Fibroblast of pulmonary artery (primary cell): ENCODE data around the gene DNAJC16.

Experiments used
- DNase-seq: peaks from one replicate; pipeline ENCODE4 v3.0.0-alpha.2; 2010; ENCODE audit warnings: low read depth
- H3K4me3 ChIP-seq: replicated peaks from 2 replicates; pipeline ENCODE4 v1.5.1; 2011; ENCODE audit warnings: low read depth, mild to moderate bottlenecking, control low read depth, low read length, moderate library complexity
- TF ChIP-seq, protein P1 (sequence below): IDR thresholded peaks from 2 replicates; pipeline ENCODE4 v1.5.1; 2011; ENCODE audit warnings: mild to moderate bottlenecking, control low read depth, low read length, inconsistent platforms; ENCODE audit errors: missing control alignments

DNAJC16 gene

DNA sequence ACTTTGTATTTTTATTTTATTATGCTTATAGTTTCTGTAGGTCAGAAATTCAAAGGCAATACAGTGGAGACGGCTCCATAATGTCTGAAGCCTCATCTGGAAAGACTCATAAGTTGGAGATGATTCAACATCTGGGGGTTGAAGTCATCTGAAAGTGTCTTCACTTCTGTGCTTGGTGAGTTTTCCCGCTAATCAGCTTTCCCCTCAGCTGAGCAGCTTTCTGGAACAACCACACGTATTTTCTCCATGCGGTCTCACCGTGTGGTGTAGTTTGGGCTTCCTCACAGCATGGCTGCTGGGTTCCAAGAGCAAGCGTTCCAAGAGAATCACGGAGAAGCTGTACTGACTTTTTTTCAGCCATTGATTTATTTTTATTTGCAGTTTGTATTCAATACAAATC, 83.0 kb downstream of the DNAJC16 start:
- DNase-seq = no peak
- H3K4me3 ChIP-seq = no peak overlapping the region
- TF ChIP-seq, protein P1, sequence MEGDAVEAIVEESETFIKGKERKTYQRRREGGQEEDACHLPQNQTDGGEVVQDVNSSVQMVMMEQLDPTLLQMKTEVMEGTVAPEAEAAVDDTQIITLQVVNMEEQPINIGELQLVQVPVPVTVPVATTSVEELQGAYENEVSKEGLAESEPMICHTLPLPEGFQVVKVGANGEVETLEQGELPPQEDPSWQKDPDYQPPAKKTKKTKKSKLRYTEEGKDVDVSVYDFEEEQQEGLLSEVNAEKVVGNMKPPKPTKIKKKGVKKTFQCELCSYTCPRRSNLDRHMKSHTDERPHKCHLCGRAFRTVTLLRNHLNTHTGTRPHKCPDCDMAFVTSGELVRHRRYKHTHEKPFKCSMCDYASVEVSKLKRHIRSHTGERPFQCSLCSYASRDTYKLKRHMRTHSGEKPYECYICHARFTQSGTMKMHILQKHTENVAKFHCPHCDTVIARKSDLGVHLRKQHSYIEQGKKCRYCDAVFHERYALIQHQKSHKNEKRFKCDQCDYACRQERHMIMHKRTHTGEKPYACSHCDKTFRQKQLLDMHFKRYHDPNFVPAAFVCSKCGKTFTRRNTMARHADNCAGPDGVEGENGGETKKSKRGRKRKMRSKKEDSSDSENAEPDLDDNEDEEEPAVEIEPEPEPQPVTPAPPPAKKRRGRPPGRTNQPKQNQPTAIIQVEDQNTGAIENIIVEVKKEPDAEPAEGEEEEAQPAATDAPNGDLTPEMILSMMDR = no peak

DNA sequence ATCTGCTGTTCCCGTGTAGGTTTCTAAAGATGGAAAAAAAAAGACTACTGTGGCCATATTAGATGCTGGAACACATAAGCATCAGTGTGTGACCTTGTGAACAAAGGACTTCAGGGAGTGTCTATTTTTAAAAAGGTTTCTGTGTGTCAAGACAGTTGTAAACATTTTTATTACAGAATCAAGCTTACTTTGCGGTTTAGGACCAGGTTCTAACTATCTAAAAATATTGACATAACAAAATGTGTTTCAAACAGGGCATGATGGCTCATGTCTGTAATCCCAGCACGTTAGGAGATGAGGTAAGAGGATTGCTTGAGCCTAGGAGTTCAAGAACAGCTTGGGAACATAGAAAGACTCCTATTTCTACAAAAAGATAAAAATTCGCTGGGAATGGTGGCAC, 83.5 kb downstream of the DNAJC16 start:
- DNase-seq = no peak
- H3K4me3 ChIP-seq = no peak overlapping the region
- TF ChIP-seq, protein P1 = no peak

DNA sequence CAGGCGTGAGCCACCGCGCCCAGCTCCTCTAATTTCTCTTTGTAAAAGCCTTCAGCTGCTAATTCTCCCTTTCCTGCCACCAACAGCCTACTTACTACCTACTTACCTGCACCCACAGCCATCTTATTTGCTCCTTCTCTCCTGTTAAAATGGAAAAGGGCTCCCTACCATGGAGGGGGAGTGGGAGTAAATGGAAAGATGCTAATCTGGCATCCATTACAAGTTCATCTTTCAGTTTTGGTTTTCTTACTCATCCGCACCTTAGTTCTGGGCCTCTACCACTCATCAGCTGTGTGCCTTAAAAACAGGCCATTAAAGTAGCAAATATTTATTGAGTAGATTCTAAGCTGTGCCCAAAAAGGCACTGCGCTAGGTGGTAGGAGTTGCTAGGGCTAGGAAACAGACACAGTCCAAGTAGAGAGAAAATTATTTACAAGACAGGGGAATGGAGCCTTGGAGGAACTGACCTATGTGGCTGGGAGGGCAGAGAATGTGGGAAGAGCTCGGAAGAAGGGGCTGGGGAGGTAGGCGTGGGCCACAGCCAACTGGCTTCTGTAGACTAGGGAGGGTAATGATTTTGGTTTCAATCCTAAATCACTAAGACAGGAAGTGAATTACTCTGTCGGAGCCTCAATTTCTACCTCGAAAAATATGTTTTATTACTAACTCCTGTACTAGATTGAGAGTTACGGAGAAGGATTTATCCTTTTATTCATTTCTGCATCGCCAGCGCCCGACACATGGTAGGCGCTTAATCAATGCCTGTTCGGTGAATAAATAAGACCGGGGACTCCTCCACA, 89.9 kb downstream of the DNAJC16 start:
- H3K4me3 ChIP-seq = peak overlapping the region; percentile 68
- no peak for DNase-seq

DNA sequence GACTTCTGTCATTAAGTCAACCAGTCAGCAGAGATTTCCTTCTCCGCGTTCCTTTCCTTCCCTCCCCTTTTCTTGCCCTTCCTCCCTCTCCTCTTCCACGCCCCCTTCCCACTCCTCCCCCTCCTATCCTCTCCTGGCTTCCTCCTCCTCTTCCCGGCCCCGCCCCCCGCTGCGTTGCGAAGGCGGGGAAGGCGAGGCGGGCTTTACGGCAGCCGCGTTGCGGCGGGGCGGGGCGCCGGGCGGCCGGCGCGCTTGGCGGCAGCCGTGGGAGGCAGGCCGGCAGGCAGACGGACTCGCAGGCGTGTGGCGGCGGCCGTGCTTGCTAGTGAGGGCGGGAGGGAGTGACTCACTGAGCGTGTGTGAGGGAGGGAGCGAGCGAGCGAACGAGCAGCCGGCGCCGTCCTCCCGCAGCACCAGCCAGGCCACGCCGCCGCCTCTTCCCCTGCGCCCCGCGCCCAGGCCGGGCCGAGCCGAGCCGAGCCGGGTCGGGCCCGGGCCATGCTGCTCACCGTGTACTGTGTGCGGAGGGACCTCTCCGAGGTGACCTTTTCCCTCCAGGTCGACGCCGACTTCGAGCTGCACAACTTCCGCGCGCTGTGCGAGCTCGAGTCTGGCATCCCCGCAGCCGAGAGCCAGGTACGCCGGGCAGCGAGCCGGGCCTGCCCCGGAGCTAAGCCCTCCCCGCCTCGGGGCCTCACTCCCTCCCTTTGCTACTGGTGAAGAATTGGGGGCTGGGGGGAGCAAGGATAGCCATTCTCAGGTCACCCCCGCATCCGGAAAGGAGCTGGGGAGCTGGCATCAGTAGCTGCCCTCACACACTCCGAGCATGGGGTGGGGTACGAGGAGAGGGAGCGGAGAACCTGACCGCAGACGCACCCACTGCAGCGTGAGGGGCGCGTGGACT, 90.8 kb downstream of the DNAJC16 start, which contains the start of gene DDI2:
Gene DDI2, plus strand, starts transcription at position 286 of the 904 bp plus-strand sequence. Its CDS starts 213 bp downstream, at position 499.
- peak within 1 kb of the TSS; percentile 98 for H3K4me3 ChIP-seq
- peak; percentile 98 for DNase-seq
- TF ChIP-seq, protein P1 = no peak

More for the DNA sequence above, 89.9 kb downstream of the DNAJC16 start:
- TF ChIP-seq, protein P1 = no peak

DNA sequence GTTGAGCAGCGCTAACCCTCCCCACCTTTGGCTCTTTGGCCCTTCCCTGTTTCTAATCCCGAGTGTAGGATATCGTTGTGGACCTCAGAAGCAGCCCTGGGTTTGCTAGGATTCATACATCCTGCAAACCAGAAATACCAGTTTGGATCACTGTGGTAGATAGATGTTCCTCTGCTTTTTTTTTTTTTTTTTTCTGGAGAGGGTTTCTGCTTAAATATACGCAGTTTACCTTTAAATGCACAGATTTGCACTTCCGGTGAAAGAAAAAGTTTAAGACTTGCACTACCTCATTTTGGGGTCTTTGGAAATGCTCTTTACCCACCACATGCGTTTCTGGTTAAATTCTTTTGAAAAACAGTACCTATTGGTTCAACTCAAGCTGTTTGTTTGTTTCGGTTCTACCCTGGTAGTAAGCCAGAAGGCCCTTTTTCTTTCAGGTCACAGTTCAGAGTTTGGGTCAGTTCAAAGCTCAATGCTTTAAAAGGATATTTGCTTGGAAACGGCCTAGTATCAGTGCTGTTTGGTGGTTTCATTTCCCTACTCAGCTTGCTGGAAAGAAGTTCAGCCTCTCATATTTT, 91.5 kb downstream of the DNAJC16 start:
- H3K4me3 ChIP-seq = peak overlapping the region; percentile 98
- TF ChIP-seq, protein P1 = no peak
- peak; percentile 16 for DNase-seq

DNA sequence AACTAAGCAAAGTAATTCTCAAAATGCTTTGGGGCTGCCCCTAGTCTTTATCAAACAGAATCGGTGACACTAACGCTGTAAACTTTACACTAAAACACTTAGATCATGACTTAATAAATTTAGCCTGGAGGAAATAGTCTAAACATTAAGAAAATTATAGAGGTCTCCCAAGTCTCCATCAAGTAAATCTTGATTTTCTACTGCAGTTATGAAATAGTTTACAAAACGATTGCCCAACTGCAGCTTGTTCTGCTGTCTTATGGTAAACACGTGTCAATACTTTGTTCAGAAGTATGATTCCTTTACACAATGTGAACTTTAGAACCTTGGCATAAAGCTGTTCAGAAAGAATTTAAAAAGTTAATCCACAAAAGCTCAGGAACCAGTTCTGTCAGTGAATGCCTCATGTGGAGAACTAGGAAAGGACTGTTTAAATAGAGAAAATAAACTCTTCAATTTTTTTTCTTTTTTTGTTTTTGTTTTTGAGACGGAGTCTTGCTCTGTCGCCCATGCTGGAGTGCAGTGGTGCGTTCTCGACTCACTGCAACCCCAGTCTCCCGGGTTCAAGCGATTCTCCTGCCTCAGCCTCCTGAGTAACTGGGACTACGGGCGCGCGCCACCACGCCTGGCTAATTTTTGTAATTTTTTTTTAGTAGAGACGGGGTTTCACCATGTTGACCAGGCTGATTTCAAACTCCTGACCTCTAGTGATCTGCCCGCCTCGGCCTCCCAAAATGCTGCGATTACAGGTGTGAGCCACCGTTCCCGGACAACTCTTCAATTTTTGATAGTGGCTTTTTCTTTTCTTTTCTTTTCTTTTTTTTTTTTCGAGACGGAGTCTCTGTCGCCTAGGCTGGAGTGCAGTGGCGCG, 92.2 kb downstream of the DNAJC16 start:
- TF ChIP-seq, protein P1 = no peak
- peak overlapping the region; percentile 98 for H3K4me3 ChIP-seq
- DNase-seq = peak; percentile 75
